ENCODE measurements around the gene M1AP.

GRCh38 chr2:74564222-74564621 lies 83.9 kb downstream of the M1AP start:
- TF ChIP-seq CTCF (IDR thresholded peaks at IDR 0.05) (no peak), POLR2A (IDR thresholded peaks at IDR 0.05) (no peak)

Measured in lower leg skin (tissue), 3 donors.